Ascending aorta (tissue), 2 donors: ENCODE results near the gene MEIS2. TPM values are rescaled to one million over a fixed set of nuclear protein-coding genes. Genes with fewer than 3 reads are reported as not detected.

Experiments
- DNase-seq, 2 donors: peaks; one replicate each; pipeline ENCODE4 v3.0.0-alpha.2; 2019; ENCODE audit warnings: low spot score in 2 of 2
- H3K27ac ChIP-seq, 2 donors: fragments of 200-600 bp; sonication (generic); one replicate each; pipeline ENCODE4 v1.5.1; 2016 to 2017; ENCODE audit warnings: mild to moderate bottlenecking in 1 of 2
- H3K27me3 ChIP-seq: fragments of 200-600 bp; sonication (generic); one replicate; pipeline ENCODE4 v1.5.1; 2017
- H3K36me3 ChIP-seq, 2 donors: fragments of 200-600 bp; sonication (generic); one replicate each; pipeline ENCODE4 v1.5.1; 2016
- H3K4me1 ChIP-seq, 2 donors: fragments of 200-600 bp; sonication (generic); one replicate each; pipeline ENCODE4 v1.5.1; 2016 to 2017; ENCODE audit warnings: mild to moderate bottlenecking in 1 of 2
- H3K4me3 ChIP-seq, 2 donors: fragments of 200-600 bp; sonication (generic); one replicate each; pipeline ENCODE4 v1.5.1; 2016 to 2017; ENCODE audit warnings: mild to moderate bottlenecking in 1 of 2
- H3K9me3 ChIP-seq, 2 donors: fragments of 200-600 bp; sonication (generic); one replicate each; pipeline ENCODE4 v1.5.1; 2016
- CTCF ChIP-seq, 3 experiments: fragments of 200-600 bp in 2 of 3; fragments of 450-650 bp in 1 of 3; sonication (generic) in 2 of 3; IDR thresholded peaks; one replicate each; pipeline ENCODE4 v1.5.1; 2016 to 2019; ENCODE audit warnings: antibody characterized with exemption in 3 of 3, mild to moderate bottlenecking in 1 of 3, moderate library complexity in 1 of 3
- intact Hi-C: fragments of 100-400 bp; cut with DNase I; formaldehyde crosslinking; loops from one replicate; pipeline ENCODE4 v1.15.1; 2023
- total RNA-seq: library from RNA; depleted of rRNA; stranded (reverse); fragments of >200 nt; gene quantifications from one replicate; pipeline ENCODE4 v1.1.0, GENCODE V29; 2016

MEIS2 gene
- total RNA-seq, 1 donor from 2014 or later: 11.5 TPM

GRCh38 chr15:37037850-37038715, 62.3 kb downstream of the MEIS2 start:
- H3K9me3 ChIP-seq: no peaks in the 10 kb centered on the region
- no peaks in the 10 kb centered on the region for H3K4me1 ChIP-seq
- peaks cover 0 to 17% of the 10 kb centered on the region in 2 donors for H3K36me3 ChIP-seq
- H3K27me3 ChIP-seq: no peaks in the 10 kb centered on the region
- DNase-seq: no peak
- intact Hi-C loops: no loop called here
- no peak for TF ChIP-seq CTCF (IDR thresholded peaks at IDR 0.05)
- H3K27ac ChIP-seq: no peak overlapping the region
- no peak overlapping the region for H3K4me3 ChIP-seq

GRCh38 chr15:37037071-37037655, 63.2 kb downstream of the MEIS2 start:
- peaks cover 0 to 14% of the 10 kb centered on the region in 2 donors for H3K36me3 ChIP-seq
- H3K4me1 ChIP-seq: no peaks in the 10 kb centered on the region
- no peak for TF ChIP-seq CTCF (IDR thresholded peaks at IDR 0.05)
- no peak overlapping the region for H3K4me3 ChIP-seq
- H3K27ac ChIP-seq: no peak overlapping the region
- no peak for DNase-seq
- no peaks in the 10 kb centered on the region for H3K27me3 ChIP-seq
- no peaks in the 10 kb centered on the region for H3K9me3 ChIP-seq
- intact Hi-C loops: no loop called here

GRCh38 chr15:37034835-37035748, 65.3 kb downstream of the MEIS2 start:
- Histone ChIP-seq H3K4me3 (no peak overlapping the region), H3K27me3 (no peaks in the 10 kb centered on the region), H3K36me3 (peaks cover 0 to 7% of the 10 kb centered on the region in 2 donors), H3K9me3 (no peaks in the 10 kb centered on the region), H3K4me1 (no peaks in the 10 kb centered on the region), H3K27ac (no peak overlapping the region)
- no peak for TF ChIP-seq CTCF (IDR thresholded peaks at IDR 0.05)
- intact Hi-C loops: no loop called here
- DNase-seq: no peak

- DNase-seq: no peak
- Histone ChIP-seq H3K27ac (no peak overlapping the region), H3K4me1 (no peaks in the 10 kb centered on the region), H3K27me3 (no peaks in the 10 kb centered on the region), H3K36me3 (peaks cover under 1 to 7% of the 10 kb centered on the region in 2 donors), H3K4me3 (no peak overlapping the region), H3K9me3 (no peaks in the 10 kb centered on the region)
- intact Hi-C loops: no loop called here
- no peak for TF ChIP-seq CTCF (IDR thresholded peaks at IDR 0.05)
Measured at GRCh38 chr15:37034392-37034791, 66.0 kb downstream of the MEIS2 start.

GRCh38 chr15:37032091-37032775, 68.1 kb downstream of the MEIS2 start:
- Histone ChIP-seq H3K4me3 (no peak overlapping the region), H3K9me3 (no peaks in the 10 kb centered on the region), H3K27me3 (no peaks in the 10 kb centered on the region), H3K36me3 (peaks cover 2 to 7% of the 10 kb centered on the region in 2 donors), H3K4me1 (no peaks in the 10 kb centered on the region), H3K27ac (no peak overlapping the region)
- intact Hi-C loops: no loop called here
- no peak for DNase-seq
- no peak for TF ChIP-seq CTCF (IDR thresholded peaks at IDR 0.05)
